ENCODE results near the gene PIGA.

DNA sequence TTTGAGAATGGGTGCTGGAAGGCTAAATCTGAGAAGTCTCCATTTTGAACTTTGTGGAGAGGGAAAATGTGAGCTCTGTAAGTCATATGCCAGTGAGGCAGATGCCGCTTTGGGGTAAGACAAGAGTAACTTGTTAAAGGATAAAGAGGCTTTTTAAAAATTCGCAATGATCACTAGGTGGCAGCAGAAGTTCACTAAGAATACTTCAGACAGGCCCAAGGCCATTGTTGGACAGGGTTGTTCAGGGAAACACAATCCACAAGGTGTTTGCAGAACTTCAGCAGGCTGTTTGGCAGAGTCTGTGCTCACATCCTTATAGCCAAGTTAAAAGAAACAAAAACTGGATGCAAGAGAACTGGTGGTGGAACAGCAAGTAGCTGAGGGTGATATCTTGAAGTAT, 13.7 kb upstream of the PIGA start:
- TF ChIP-seq, protein P1, sequence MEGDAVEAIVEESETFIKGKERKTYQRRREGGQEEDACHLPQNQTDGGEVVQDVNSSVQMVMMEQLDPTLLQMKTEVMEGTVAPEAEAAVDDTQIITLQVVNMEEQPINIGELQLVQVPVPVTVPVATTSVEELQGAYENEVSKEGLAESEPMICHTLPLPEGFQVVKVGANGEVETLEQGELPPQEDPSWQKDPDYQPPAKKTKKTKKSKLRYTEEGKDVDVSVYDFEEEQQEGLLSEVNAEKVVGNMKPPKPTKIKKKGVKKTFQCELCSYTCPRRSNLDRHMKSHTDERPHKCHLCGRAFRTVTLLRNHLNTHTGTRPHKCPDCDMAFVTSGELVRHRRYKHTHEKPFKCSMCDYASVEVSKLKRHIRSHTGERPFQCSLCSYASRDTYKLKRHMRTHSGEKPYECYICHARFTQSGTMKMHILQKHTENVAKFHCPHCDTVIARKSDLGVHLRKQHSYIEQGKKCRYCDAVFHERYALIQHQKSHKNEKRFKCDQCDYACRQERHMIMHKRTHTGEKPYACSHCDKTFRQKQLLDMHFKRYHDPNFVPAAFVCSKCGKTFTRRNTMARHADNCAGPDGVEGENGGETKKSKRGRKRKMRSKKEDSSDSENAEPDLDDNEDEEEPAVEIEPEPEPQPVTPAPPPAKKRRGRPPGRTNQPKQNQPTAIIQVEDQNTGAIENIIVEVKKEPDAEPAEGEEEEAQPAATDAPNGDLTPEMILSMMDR (IDR thresholded peaks at IDR 0.05): peak; percentile 57
- TF ChIP-seq RAD21 (conservative IDR thresholded peaks at IDR 0.05 in 1 of 2, IDR thresholded peaks at IDR 0.05 in 1 of 2) (peak; percentile 67 to 69), POLR2AphosphoS2 (conservative IDR thresholded peaks at IDR 0.05; ENCODE audit: low read length) (no peak), POLR2A (IDR thresholded peaks at IDR 0.05; ENCODE audit: low read length) (no peak), EP300 (IDR thresholded peaks at IDR 0.05) (no peak), CHD4 (IDR thresholded peaks at IDR 0.05; ENCODE audit: borderline replicate concordance) (no peak), RNF2 (IDR thresholded peaks at IDR 0.05; ENCODE audit: borderline replicate concordance, low read depth) (no peak), MYC (IDR thresholded peaks at IDR 0.05; ENCODE audit: borderline replicate concordance, low read length) (no peak)
- TF ChIP-seq, protein P2, sequence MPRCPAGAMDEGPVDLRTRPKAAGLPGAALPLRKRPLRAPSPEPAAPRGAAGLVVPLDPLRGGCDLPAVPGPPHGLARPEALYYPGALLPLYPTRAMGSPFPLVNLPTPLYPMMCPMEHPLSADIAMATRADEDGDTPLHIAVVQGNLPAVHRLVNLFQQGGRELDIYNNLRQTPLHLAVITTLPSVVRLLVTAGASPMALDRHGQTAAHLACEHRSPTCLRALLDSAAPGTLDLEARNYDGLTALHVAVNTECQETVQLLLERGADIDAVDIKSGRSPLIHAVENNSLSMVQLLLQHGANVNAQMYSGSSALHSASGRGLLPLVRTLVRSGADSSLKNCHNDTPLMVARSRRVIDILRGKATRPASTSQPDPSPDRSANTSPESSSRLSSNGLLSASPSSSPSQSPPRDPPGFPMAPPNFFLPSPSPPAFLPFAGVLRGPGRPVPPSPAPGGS (IDR thresholded peaks at IDR 0.05): no peak
- TF ChIP-seq, protein P3, sequence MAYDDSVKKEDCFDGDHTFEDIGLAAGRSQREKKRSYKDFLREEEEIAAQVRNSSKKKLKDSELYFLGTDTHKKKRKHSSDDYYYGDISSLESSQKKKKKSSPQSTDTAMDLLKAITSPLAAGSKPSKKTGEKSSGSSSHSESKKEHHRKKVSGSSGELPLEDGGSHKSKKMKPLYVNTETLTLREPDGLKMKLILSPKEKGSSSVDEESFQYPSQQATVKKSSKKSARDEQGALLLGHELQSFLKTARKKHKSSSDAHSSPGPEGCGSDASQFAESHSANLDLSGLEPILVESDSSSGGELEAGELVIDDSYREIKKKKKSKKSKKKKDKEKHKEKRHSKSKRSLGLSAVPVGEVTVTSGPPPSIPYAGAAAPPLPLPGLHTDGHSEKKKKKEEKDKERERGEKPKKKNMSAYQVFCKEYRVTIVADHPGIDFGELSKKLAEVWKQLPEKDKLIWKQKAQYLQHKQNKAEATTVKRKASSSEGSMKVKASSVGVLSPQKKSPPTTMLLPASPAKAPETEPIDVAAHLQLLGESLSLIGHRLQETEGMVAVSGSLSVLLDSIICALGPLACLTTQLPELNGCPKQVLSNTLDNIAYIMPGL (CRISPR knock-in tag; IDR thresholded peaks at IDR 0.05; ENCODE audit: borderline replicate concordance): no peak
